GM21381 (cell line): ENCODE data around the gene TSSK3.
"Not testable (repeated sequence)": the region's sequence is repeated elsewhere in the genome, so short reads cannot be mapped to it uniquely, and the experiment has no call there.

Source experiments
- ATAC-seq: cut with Tn5 transposase; IDR thresholded peaks from one replicate; pipeline ENCODE4 v1.9.1; 2021; ENCODE audit warnings: mild to moderate bottlenecking, moderate library complexity; ENCODE audit not compliant: unreplicated experiment

The TSSK3 gene

GRCh38 chr1:32337855-32338636 is 24.3 kb upstream of the TSSK3 start:
- peak; percentile 31 for ATAC-seq

GRCh38 chr1:32338637-32339145 is 23.6 kb upstream of the TSSK3 start:
- no peak for ATAC-seq

- ATAC-seq: no peak
Measured at GRCh38 chr1:32339363-32339978, 22.9 kb upstream of the TSSK3 start.

- ATAC-seq: no peak
Measured at GRCh38 chr1:32341186-32341757, 21.1 kb upstream of the TSSK3 start.

GRCh38 chr1:32341971-32342370 is 20.4 kb upstream of the TSSK3 start:
- ATAC-seq: no peak

- no peak for ATAC-seq
Measured at GRCh38 chr1:32342704-32343103, 19.6 kb upstream of the TSSK3 start.

GRCh38 chr1:32345289-32345827 is 17.0 kb upstream of the TSSK3 start:
- ATAC-seq: no peak

- no peak for ATAC-seq
Measured at GRCh38 chr1:32346532-32347157, 15.7 kb upstream of the TSSK3 start.

- no peak for ATAC-seq
Measured at GRCh38 chr1:32349211-32349708, 13.1 kb upstream of the TSSK3 start.

- peak; percentile 29 for ATAC-seq
Measured at GRCh38 chr1:32350785-32351398, 11.4 kb upstream of the TSSK3 start.

- ATAC-seq: peak; percentile 95
Measured at GRCh38 chr1:32351399-32352238, 10.7 kb upstream of the TSSK3 start.

- no peak for ATAC-seq
Measured at GRCh38 chr1:32352239-32352745, 10.0 kb upstream of the TSSK3 start.

- ATAC-seq: no peak
Measured at GRCh38 chr1:32352831-32353383, 9.4 kb upstream of the TSSK3 start.

- ATAC-seq: no peak
Measured at GRCh38 chr1:32353431-32353830, 8.9 kb upstream of the TSSK3 start.

GRCh38 chr1:32353886-32354570 is 8.3 kb upstream of the TSSK3 start:
- no peak for ATAC-seq

- ATAC-seq: not testable (repeated sequence)
Measured at GRCh38 chr1:32355778-32356177, 6.6 kb upstream of the TSSK3 start.

- ATAC-seq: no peak
Measured at GRCh38 chr1:32356478-32356877, 5.9 kb upstream of the TSSK3 start.

- no peak for ATAC-seq
Measured at GRCh38 chr1:32357614-32358013, 4.7 kb upstream of the TSSK3 start.

- ATAC-seq: no peak
Measured at GRCh38 chr1:32358435-32358834, 3.9 kb upstream of the TSSK3 start.
